ENCODE measurements around the gene PRKAA2. TPM values are rescaled to one million over a fixed set of nuclear protein-coding genes. Genes with fewer than 3 reads are reported as not detected.

Gene PRKAA2
- total RNA-seq, 2 experiments from 2014 or later = not detected

DNA sequence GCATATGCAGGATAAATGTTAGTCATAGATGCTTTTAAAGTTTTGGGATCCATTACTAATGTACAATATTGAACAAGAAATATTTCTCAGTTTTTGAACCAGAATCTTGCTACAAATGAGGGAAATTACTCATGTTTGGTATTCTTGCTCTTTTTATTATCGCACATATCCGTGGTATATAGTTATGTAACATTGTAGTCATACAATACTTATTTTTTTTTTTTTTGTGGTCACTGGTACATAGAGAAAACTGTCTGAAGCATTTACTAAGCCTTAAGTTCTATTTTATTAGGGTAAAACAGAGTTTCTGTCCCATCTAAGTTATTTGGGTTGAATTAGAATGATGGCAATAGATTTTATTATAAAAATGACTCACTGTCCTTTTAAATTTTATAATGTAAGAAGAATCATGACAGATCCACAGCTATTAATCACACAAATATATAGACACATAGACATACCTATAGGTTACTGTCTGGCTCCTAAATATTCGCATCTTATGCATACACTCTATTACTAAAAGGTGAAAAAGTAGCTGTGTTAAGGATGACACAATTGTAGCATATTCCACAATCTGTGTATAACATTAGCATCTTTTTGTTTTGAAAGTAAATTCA lies 18.0 kb upstream of the PRKAA2 start:
- H3K36me3 ChIP-seq (ENCODE audit: insufficient read depth, low read length) = no peaks in the 10 kb centered on the region
- CTCF ChIA-PET (ENCODE audit: unreplicated experiment) = no interaction called here
- no peak overlapping the region for H3K4me3 ChIP-seq (ENCODE audit: low read depth, low read length, poor library complexity, severe bottlenecking)
- H3K4me1 ChIP-seq (ENCODE audit: insufficient read depth, low read length, poor library complexity, severe bottlenecking) = no peaks in the 10 kb centered on the region
- no peak for TF ChIP-seq EZH2phosphoT487 (IDR thresholded peaks at IDR 0.05; ENCODE audit: borderline replicate concordance, low read depth, low read length)
- TF ChIP-seq, protein P1, sequence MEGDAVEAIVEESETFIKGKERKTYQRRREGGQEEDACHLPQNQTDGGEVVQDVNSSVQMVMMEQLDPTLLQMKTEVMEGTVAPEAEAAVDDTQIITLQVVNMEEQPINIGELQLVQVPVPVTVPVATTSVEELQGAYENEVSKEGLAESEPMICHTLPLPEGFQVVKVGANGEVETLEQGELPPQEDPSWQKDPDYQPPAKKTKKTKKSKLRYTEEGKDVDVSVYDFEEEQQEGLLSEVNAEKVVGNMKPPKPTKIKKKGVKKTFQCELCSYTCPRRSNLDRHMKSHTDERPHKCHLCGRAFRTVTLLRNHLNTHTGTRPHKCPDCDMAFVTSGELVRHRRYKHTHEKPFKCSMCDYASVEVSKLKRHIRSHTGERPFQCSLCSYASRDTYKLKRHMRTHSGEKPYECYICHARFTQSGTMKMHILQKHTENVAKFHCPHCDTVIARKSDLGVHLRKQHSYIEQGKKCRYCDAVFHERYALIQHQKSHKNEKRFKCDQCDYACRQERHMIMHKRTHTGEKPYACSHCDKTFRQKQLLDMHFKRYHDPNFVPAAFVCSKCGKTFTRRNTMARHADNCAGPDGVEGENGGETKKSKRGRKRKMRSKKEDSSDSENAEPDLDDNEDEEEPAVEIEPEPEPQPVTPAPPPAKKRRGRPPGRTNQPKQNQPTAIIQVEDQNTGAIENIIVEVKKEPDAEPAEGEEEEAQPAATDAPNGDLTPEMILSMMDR (conservative IDR thresholded peaks at IDR 0.05; ENCODE audit: low read length) = no peak
- POLR2A ChIA-PET = no interaction called here
- no peak overlapping the region for H3K27ac ChIP-seq (ENCODE audit: low read depth, low read length, poor library complexity, severe bottlenecking)
- H4K20me1 ChIP-seq (ENCODE audit: insufficient read depth, low read length) = no peaks in the 10 kb centered on the region
- no peak overlapping the region for H2AFZ ChIP-seq (ENCODE audit: low read length)
- DNase-seq (ENCODE audit: low spot score) = no peak
- H3K9me3 ChIP-seq (ENCODE audit: low read length) = no peaks in the 10 kb centered on the region
- no peak overlapping the region for H3K4me2 ChIP-seq (ENCODE audit: low read length)
- no TSS peak for BruUV-seq (replicated peaks)
- intact Hi-C loops (cut with micrococcal nuclease; ENCODE audit: unreplicated experiment) = no loop called here
- no peaks in the 10 kb centered on the region for H3K79me2 ChIP-seq (ENCODE audit: insufficient read depth, low read depth, low read length)
- no peaks in the 10 kb centered on the region for H3K9me2 ChIP-seq (ENCODE audit: insufficient read depth, low read length)

DNA sequence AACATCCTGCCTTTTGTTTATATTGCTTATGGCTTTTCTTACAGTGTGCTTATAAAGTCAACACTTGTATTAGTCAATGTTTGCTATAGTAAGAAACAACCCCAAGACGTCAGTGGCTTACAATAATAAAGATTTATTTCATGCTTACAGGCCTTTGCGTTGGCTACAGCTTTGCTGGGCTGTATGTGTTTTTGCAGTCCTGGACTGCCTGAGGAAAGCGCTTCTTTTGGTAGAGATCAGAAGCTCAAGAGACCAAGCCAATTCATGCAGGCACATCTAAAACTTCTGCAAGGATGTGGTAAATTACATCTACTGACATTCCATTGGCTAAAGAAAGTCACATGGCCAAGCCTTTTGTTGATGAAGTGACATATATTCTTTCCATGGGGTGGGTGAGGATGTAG lies 17.5 kb upstream of the PRKAA2 start:
- ChIA-PET CTCF (ENCODE audit: unreplicated experiment) (no interaction called here), POLR2A (no interaction called here)
- no peak for DNase-seq (ENCODE audit: low spot score)
- Histone ChIP-seq H3K4me3 (ENCODE audit: low read depth, low read length, poor library complexity, severe bottlenecking) (no peak overlapping the region), H3K4me1 (ENCODE audit: insufficient read depth, low read length, poor library complexity, severe bottlenecking) (no peaks in the 10 kb centered on the region), H3K79me2 (ENCODE audit: insufficient read depth, low read depth, low read length) (no peaks in the 10 kb centered on the region), H2AFZ (ENCODE audit: low read length) (no peak overlapping the region), H3K27ac (ENCODE audit: low read depth, low read length, poor library complexity, severe bottlenecking) (no peak overlapping the region), H3K9me2 (ENCODE audit: insufficient read depth, low read length) (no peaks in the 10 kb centered on the region), H3K9me3 (ENCODE audit: low read length) (no peaks in the 10 kb centered on the region), H3K36me3 (ENCODE audit: insufficient read depth, low read length) (no peaks in the 10 kb centered on the region), H3K4me2 (ENCODE audit: low read length) (no peak overlapping the region), H4K20me1 (ENCODE audit: insufficient read depth, low read length) (no peaks in the 10 kb centered on the region)
- no TSS peak for BruUV-seq (replicated peaks)
- TF ChIP-seq, protein P1 (conservative IDR thresholded peaks at IDR 0.05; ENCODE audit: low read length) = no peak
- intact Hi-C loops (cut with micrococcal nuclease; ENCODE audit: unreplicated experiment) = no loop called here

DNA sequence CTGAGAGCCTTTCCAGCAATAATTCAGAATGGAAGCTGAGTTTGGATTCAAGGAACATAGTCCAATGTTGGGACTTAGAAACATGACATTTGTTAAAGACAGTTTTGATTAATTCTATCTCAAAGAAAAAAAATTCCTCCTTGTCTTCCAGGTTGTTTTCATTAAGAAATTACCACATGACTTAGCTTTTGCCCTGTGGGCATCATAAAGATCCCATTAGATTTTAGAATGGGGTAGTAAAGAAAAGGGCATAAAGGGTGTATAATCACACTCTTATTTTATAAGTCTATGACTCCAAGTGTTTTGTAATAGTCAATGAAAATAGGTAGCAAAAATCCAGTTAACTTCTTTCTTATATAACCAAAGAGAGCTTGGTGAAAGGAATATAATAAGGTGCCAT lies 14.3 kb upstream of the PRKAA2 start:
- intact Hi-C loops (cut with micrococcal nuclease; ENCODE audit: unreplicated experiment) = no loop called here
- Histone ChIP-seq H3K4me3 (ENCODE audit: low read depth, low read length, poor library complexity, severe bottlenecking) (no peak overlapping the region), H3K4me2 (ENCODE audit: low read length) (no peak overlapping the region), H2AFZ (ENCODE audit: low read length) (no peak overlapping the region), H4K20me1 (ENCODE audit: insufficient read depth, low read length) (no peaks in the 10 kb centered on the region), H3K4me1 (ENCODE audit: insufficient read depth, low read length, poor library complexity, severe bottlenecking) (no peaks in the 10 kb centered on the region), H3K9me3 (ENCODE audit: low read length) (no peaks in the 10 kb centered on the region), H3K27ac (ENCODE audit: low read depth, low read length, poor library complexity, severe bottlenecking) (no peak overlapping the region), H3K36me3 (ENCODE audit: insufficient read depth, low read length) (no peaks in the 10 kb centered on the region), H3K9me2 (ENCODE audit: insufficient read depth, low read length) (no peaks in the 10 kb centered on the region), H3K79me2 (ENCODE audit: insufficient read depth, low read depth, low read length) (no peaks in the 10 kb centered on the region)
- no TSS peak for BruUV-seq (replicated peaks)
- DNase-seq (ENCODE audit: low spot score) = no peak
- ChIA-PET POLR2A (no interaction called here), CTCF (ENCODE audit: unreplicated experiment) (no interaction called here)
- no peak for TF ChIP-seq EZH2phosphoT487 (IDR thresholded peaks at IDR 0.05; ENCODE audit: borderline replicate concordance, low read depth, low read length)
- TF ChIP-seq, protein P1 (conservative IDR thresholded peaks at IDR 0.05; ENCODE audit: low read length) = no peak

Measured in OCI-LY7 (cell line).